C4-2B (cell line): ENCODE data around the gene CARD6.

ENCODE experiments used
- ZFX ChIP-seq: fragments of 450-650 bp; IDR thresholded peaks from 2 replicates; pipeline ENCODE4 v1.6.1; 2017
- TF ChIP-seq, protein P1 (sequence below): fragments of 450-650 bp; conservative IDR thresholded peaks from 2 replicates; pipeline ENCODE4 v1.5.1; 2017; ENCODE audit warnings: mild to moderate bottlenecking

DNA sequence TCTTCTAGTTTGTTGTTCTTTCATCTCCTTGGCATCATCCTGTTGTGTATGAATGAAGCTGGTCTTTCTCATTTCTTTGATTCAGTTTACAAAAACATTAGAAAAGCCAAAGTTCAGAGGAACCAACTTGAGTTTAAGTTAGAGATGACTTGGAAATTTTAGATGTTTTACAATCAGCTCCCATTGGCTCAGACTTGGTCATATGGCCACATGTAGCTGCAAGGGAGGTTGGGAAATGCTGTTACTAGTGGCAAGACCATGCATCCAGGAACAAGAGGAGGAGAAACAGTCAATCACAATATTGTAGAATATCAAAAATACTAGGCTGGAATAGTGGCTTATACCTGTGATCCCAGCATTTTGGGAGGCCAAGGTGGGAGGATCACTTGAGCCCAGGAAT lies 19.5 kb downstream of the CARD6 start:
- TF ChIP-seq, protein P1, sequence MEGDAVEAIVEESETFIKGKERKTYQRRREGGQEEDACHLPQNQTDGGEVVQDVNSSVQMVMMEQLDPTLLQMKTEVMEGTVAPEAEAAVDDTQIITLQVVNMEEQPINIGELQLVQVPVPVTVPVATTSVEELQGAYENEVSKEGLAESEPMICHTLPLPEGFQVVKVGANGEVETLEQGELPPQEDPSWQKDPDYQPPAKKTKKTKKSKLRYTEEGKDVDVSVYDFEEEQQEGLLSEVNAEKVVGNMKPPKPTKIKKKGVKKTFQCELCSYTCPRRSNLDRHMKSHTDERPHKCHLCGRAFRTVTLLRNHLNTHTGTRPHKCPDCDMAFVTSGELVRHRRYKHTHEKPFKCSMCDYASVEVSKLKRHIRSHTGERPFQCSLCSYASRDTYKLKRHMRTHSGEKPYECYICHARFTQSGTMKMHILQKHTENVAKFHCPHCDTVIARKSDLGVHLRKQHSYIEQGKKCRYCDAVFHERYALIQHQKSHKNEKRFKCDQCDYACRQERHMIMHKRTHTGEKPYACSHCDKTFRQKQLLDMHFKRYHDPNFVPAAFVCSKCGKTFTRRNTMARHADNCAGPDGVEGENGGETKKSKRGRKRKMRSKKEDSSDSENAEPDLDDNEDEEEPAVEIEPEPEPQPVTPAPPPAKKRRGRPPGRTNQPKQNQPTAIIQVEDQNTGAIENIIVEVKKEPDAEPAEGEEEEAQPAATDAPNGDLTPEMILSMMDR = no peak
- TF ChIP-seq ZFX = no peak
